Islet of Langerhans (tissue), 1 donor: ENCODE results near the gene NAA16.
"Not testable (repeated sequence)": the region's sequence is repeated elsewhere in the genome, so short reads cannot be mapped to it uniquely, and the experiment has no call there.

Source experiments
- FAIRE-seq: peaks from one replicate; lab custom pipeline; 2011; peaks lifted over from hg19 to GRCh38; lab: Jason Lieb, UNC

Gene NAA16

GRCh38 chr13:41310963-41311405, at the start of gene NAA16:
NAA16 (plus strand) TSS chr13:41311267; CDS start chr13:41311529, 262 bp downstream.
- FAIRE-seq = no peak

- FAIRE-seq = no peak
These were observed 47.7 kb upstream of the NAA16 start, which contains the start of gene MTRF1 for GRCh38 chr13:41263261-41263971. MTRF1 (minus strand) TSS chr13:41263576; CDS start chr13:41260907, 2,669 bp downstream.

DNA sequence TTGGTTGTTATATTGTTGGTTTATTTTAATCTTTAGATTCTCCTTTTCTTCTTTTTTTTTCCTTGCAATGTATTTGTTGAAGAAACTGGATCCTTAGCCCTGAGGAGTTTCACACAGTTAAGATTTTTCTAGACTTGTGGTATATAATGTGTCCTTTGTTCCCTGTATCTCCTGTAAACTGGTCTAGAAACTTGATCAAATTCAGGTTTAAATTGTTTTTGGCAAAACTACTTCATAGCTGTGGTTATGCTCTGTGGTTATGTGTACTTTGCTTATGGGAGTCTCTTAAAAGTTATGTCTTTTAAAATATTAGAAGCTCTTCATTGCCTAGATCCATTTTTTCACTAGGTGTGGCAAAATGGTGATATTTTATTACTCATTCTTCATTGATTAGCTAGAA, 44.0 kb upstream of the NAA16 start:
- FAIRE-seq = no peak

DNA sequence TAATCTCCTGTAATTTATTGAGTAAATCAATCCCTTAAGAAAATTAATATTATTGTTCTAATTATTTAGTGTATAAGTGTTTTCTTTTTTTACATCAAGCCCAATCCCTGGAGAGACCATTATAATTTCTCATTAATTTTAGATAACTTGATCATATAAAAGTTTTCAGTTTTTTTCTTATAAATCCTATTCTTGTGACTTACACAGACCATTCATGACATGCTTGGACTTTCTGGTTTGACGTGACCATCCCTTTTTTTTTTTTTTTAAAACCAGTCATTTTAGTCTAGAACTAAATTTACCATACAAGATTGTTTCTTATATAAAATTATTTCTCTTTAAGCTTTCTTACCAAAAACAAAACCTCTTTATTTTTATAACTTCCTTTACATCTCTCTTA, 42.3 kb upstream of the NAA16 start:
- no peak for FAIRE-seq

DNA sequence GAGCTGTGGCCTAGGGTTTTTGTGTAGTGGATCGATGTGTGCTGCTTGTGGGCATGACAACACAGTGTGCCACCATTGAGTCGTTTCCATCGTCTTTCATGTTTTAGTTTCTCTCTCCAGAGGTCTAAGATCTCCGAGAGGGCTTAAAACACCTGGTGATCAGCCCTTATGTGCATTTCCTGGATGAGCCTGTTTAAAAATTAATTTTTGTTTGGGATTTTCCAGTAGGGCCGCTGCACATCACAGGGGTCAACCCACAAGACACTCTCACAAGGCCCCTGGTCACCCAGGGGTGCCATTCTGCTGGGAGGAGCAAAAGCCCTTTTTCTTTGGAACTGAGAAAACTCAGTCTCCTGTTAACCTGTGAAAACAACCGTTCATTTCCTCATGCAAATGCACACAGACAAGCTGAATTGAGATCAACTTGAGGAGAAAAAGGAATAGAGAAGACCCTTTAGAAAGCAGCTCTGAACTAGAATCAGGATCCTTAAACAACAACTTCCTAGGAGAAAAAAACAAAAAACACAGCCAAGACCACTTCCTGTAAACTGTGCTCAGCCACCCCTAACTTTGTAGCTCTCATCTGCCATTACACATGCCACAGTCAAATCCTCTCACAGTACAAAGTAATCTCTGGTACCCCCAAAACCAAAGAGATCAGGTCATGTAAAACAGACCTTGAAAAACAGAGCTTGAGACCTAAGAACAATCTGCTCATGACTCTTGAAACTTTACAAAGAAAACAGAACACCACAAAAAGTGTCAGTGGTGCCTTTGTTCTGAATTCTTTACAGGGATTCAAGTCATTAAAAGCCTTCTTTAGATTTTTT, 39.4 kb upstream of the NAA16 start:
- FAIRE-seq = no peak

DNA sequence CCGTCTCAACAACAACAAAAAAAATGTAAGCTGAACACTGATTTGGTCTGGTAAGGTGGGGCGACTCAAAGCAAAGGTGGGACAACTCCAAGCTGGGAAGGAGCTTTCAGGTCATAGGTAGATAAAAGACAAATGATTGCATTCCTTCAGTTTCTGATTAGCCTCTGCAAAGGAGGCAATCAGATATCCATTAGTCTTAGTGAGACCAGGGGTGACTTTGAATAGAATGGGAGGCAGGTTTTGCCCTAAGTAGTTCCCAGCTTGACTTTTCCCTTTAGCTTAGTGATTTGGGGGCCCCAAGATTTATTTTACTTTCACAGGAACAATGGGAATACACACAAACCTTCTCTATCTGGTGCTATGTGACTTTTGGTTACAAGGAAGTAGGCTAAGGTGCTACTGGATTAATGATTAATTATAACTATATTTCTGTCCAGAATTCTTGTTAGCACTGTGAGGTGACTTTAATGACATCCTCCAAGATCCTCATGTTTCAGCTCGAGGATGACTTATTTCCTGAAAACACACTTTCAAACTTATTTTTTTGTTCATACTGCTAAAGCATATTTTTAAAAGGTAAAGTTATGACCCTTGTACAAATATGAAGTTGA, 37.1 kb upstream of the NAA16 start:
- FAIRE-seq = no peak

DNA sequence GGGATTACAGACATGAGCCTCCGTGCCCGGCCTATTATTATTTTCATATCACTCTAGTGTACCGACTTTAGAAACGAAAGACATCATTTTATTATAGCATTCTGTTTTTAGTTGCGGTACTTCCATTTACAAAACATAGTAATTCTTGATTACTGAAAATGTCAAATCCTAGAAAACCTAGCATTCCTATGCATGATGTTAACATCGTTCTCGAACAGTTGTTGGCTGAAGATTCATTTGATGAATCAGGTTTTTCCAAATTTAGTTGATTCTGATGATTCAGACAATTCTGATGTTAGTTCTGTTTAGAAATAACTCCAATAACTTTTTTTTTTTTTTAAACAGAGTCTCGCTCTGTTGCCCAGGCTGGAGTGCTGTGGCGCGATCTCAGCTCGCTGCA, 36.2 kb upstream of the NAA16 start:
- FAIRE-seq = no peak

- no peak for FAIRE-seq
These were observed 34.2 kb upstream of the NAA16 start for GRCh38 chr13:41276824-41277223.

DNA sequence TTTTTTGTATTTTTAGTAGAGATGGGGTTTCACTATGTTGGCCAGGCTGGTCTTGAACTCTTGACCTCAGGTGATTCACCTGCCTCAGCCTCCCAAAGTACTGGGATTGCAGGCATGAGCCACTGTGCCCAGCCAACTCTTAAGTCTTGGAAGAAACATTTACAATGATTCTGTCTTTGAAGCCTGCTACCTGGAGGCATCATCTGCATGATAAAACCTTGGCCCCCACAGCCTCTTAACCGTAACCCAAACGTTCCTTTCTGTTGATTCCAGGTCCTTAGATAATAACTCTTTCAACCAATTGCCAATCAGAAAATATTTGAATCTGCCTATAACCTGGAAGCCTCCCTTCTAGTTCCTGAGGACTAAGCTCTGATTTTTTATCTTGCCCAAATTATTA, 31.9 kb upstream of the NAA16 start:
- not testable (repeated sequence) for FAIRE-seq

DNA sequence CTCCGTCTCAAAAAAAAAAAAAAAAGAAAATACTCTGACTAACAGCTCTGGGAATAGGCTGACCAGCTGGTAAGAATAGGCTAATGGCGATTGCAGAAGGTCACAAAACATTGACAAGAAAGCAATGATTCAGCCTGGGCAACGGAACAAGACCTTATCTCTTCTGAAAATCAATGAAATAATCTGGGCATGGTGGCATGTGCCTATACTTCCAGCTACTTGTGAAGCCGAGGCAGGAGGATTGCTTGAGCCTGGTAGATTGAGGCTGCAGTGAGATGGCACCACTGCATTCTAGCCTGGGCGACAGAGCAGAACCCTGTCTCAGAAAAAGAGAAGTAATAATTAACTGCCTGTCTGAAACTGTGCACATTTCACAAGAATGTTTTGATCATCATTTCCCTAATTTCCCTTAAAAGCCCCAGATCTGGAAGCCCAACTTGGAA, 28.9 kb upstream of the NAA16 start:
- FAIRE-seq = no peak

GRCh38 chr13:41284512-41285288, 26.4 kb upstream of the NAA16 start:
- no peak for FAIRE-seq

DNA sequence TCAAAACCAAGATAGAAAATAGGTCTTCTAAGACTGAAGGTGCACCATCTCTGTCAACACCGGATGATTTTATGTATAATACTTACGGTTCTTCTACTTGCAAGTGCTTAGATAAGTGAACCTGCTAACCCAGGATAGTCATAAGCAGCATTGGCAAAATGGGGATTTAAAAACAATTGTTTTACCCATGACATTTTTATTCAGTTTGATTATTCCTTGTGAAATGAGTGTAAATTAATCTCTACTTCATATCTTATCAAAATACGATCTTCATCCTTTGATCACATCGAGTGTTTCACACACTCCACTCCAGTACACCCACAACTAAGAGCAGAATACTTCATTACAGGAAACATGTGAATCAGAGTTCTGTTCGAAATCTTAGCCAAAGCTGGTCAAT, 24.7 kb upstream of the NAA16 start:
- FAIRE-seq = no peak

DNA sequence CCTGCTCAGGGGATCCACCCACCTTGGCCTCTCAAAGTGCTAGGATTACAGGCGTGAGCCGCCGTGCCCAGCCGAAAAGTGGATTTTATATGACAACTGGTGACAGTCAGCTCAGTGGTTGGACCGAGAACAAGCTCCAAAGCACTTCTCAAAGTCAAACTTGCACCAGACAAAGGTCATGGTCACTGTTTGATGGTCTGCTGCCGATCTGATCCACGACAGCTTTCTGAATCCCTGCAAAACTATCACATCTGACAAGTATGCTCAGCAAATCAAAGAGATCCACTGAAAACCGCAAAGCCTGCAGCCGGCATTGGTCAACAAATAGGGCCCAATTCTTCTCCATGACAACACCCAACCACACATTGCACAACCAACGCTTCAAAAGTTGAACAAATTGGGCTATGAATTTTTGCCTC, 21.6 kb upstream of the NAA16 start:
- FAIRE-seq = no peak

DNA sequence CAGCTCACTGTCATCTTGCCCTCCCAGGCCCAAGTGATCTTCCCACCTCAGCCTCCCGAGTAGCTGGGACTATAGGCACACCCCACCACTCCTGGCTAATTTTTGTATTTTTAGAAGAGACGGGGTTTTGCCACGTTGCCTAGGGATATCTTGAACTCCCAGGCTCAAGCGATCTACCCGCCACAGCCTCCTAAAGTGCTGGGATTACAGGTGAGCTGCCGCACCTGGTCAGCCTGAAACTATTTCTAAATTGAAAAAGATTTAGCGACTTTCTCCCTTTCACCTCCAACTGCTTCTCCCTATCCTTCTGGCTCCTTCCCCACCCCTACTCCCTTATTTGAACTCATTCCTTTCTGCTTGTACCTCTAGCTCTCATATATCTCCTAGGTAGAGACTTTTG, 19.8 kb upstream of the NAA16 start:
- FAIRE-seq = no peak

- FAIRE-seq = peak; percentile 9
These were observed 17.8 kb upstream of the NAA16 start for GRCh38 chr13:41293272-41293671.

DNA sequence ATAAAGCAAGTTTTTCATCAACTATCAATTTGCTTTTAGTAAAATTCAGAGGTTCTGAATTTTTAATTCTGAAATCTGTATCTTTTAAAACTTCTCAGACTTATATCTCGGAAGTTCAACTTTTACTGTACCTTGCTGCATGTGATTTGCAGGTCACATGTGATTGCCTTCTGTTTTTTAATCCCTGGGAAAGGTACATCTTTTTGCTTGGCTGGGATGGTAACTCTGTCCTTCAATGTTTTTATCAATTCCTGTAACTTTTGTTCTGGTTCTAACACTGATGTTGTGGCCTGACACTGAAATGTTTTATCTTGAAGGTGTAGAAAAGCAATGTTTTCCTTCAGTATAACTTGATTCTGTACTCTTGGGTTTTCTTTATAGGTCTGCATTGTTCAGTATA, 16.2 kb upstream of the NAA16 start:
- FAIRE-seq = no peak

- no peak for FAIRE-seq
These were observed 15.1 kb upstream of the NAA16 start for GRCh38 chr13:41295973-41296372.

GRCh38 chr13:41296879-41297646, 14.0 kb upstream of the NAA16 start:
- FAIRE-seq = peak; percentile 49

GRCh38 chr13:41299316-41300094, 11.6 kb upstream of the NAA16 start:
- no peak for FAIRE-seq

DNA sequence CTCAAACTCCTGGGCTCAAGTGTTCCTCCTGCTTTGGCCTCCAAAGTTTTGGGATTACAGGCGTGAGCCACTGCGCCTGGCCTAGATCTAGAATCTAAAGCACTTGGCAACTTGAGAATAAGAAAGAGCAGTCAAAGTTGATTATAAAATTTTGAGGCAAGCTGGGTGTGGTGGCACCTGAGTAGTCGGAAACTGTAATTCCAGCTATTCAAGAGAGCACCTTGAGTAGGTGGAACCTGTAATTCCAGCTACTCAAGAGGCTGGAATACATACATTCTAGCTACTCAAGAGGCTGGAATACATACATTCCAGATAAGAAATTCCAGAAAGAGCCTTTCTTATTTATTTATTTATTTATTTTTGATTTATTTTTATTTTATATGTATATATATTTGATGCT, 8.3 kb upstream of the NAA16 start:
- FAIRE-seq = no peak

GRCh38 chr13:41304551-41304950, 6.5 kb upstream of the NAA16 start:
- no peak for FAIRE-seq
